GM12878 (cell line): ENCODE measurements around the gene PHYHIPL. TPM values are rescaled to one million over a fixed set of nuclear protein-coding genes. Genes with fewer than 3 reads are reported as not detected.
A peak's percentile ranks its signal among the peaks of the same experiment; 100 is the strongest.

Source experiments
- ATAC-seq: fragments of 200-7000 bp; cut with Tn5 transposase; 3 replicates; pipeline ENCODE4 v1.9.1; 2020; ENCODE audit warnings: mild to moderate bottlenecking, moderate library complexity
- BruUV-seq: library from RNA; stranded (reverse); fragments of 400-500 nt; replicated peaks from 2 replicates; lab custom pipeline; 2021; lab: Mats Ljungman, UMichigan
- CTCF ChIA-PET: fragments of 300-600 bp; sonication (Branson Sonifier 250); formaldehyde crosslinking; extraction: SDS; loops from one replicate; lab custom pipeline; 2021; ENCODE audit warnings: inconsistent platforms; lab: Yijun Ruan, JAX
- POLR2A ChIA-PET: fragments of 350-600 bp; formaldehyde crosslinking; extraction: SDS; loops from one replicate; lab custom pipeline; 2021; ENCODE audit warnings: inconsistent platforms; lab: Charles Lee
- RAD21 ChIA-PET: fragments of 300-600 bp; sonication (Branson Sonifier 250); formaldehyde crosslinking; loops from one replicate; lab custom pipeline; 2023; ENCODE audit warnings: antibody characterized with exemption; ENCODE audit not compliant: unreplicated experiment; lab: Charles Lee
- SMC1A ChIA-PET: fragments of 300-600 bp; sonication (Branson Sonifier 250); formaldehyde crosslinking; loops from one replicate; lab custom pipeline; 2023; ENCODE audit not compliant: unreplicated experiment, uncharacterized antibody; lab: Charles Lee
- DNase-seq: peaks from one replicate; pipeline ENCODE4 v3.0.0-alpha.2; 2011; ENCODE audit warnings: low read depth, low spot score
- FAIRE-seq: peaks from 3 replicates; lab custom pipeline; 2011; peaks lifted over from hg19 to GRCh38; lab: Jason Lieb, UNC
- H2AFZ ChIP-seq: 2 replicates; pipeline ENCODE4 v1.6.0; 2011; ENCODE audit warnings: low read depth, low read length, control low read depth; ENCODE audit not compliant: control insufficient read depth
- H3K27ac ChIP-seq: 2 replicates; pipeline ENCODE4 v1.5.1; 2011; ENCODE audit warnings: control low read depth; ENCODE audit not compliant: control insufficient read depth, insufficient read depth
- H3K27me3 ChIP-seq, 2 experiments: replicated peaks in 1 of 2; 2 replicates each; pipeline versions ENCODE4 v1.6.0 to v1.6.1; 2011; ENCODE audit warnings: low read length in 1 of 2; ENCODE audit not compliant: control insufficient read depth in 2 of 2, insufficient read depth in 2 of 2
- H3K36me3 ChIP-seq, 2 experiments: 2 replicates each; pipeline ENCODE4 v1.5.1; 2011; ENCODE audit warnings: low read length in 1 of 2; ENCODE audit not compliant: control insufficient read depth in 2 of 2, insufficient read depth in 2 of 2
- H3K4me1 ChIP-seq: 2 replicates; pipeline ENCODE4 v1.6.1; 2011; ENCODE audit warnings: mild to moderate bottlenecking, low read length, moderate library complexity, mixed read lengths; ENCODE audit not compliant: control insufficient read depth, insufficient read depth
- H3K4me2 ChIP-seq: 2 replicates; pipeline ENCODE4 v1.6.0; 2011; ENCODE audit warnings: control low read depth; ENCODE audit not compliant: control insufficient read depth, insufficient read depth
- H3K4me3 ChIP-seq: fragments of 200-600 bp; sonication (generic); 2 replicates; pipeline ENCODE4 v1.5.1; 2016
- H3K79me2 ChIP-seq: 2 replicates; pipeline ENCODE4 v1.6.0; 2011; ENCODE audit warnings: low read length; ENCODE audit not compliant: control insufficient read depth, insufficient read depth
- H3K9ac ChIP-seq: 2 replicates; pipeline ENCODE4 v1.8.0; 2011; ENCODE audit warnings: low read length, control low read depth, mixed read lengths; ENCODE audit not compliant: control insufficient read depth, insufficient read depth
- H3K9me3 ChIP-seq: replicated peaks from 3 replicates; pipeline ENCODE4 v1.5.1; 2011; ENCODE audit warnings: mild to moderate bottlenecking, low read length; ENCODE audit not compliant: control insufficient read depth, insufficient read depth
- H4K20me1 ChIP-seq: 2 replicates; pipeline ENCODE4 v1.6.0; 2011; ENCODE audit not compliant: control insufficient read depth, insufficient read depth
- BCL11A ChIP-seq: IDR thresholded peaks from 2 replicates; pipeline ENCODE4 v1.6.1; 2011; ENCODE audit warnings: low read depth, low read length
- BRCA1 ChIP-seq: IDR thresholded peaks from 2 replicates; pipeline ENCODE4 v1.6.1; 2011; ENCODE audit warnings: low read depth, low read length, improper control_type of control experiment
- GABPA ChIP-seq: IDR thresholded peaks from 2 replicates; pipeline ENCODE4 v1.6.1; 2014; ENCODE audit warnings: antibody characterized with exemption, low read depth, mild to moderate bottlenecking, inconsistent platforms
- HDAC6 ChIP-seq: fragments of 200-600 bp; sonication (generic); IDR thresholded peaks from one replicate; pipeline ENCODE4 v1.8.0; 2017; ENCODE audit warnings: antibody characterized with exemption; ENCODE audit not compliant: unreplicated experiment
- MTA2 ChIP-seq: fragments of 450-650 bp; IDR thresholded peaks from 2 replicates; pipeline ENCODE4 v1.6.1; 2016; ENCODE audit warnings: low read depth, mild to moderate bottlenecking, moderate library complexity
- NR2F1 ChIP-seq: fragments of 450-650 bp; conservative IDR thresholded peaks from 2 replicates; pipeline ENCODE4 v1.6.1; 2017; ENCODE audit warnings: mild to moderate bottlenecking
- RAD51 ChIP-seq: fragments of 450-650 bp; IDR thresholded peaks from 2 replicates; pipeline ENCODE4 v1.6.1; 2016; ENCODE audit warnings: moderate library complexity, mild to moderate bottlenecking, inconsistent platforms
- RBBP5 ChIP-seq: fragments of 200-600 bp; sonication (generic); conservative IDR thresholded peaks from 2 replicates; pipeline ENCODE4 v1.6.1; 2016
- SIX5 ChIP-seq: IDR thresholded peaks from 2 replicates; pipeline ENCODE4 v1.6.1; 2011; ENCODE audit warnings: mild to moderate bottlenecking, low read depth, low read length, moderate library complexity; ENCODE audit not compliant: severe bottlenecking
- ZNF274 ChIP-seq: IDR thresholded peaks from one replicate; pipeline ENCODE4 v1.8.0; 2011; ENCODE audit not compliant: insufficient read length, insufficient read depth
- WGBS: methylation state at CpG from one replicate; pipeline ENCODE4 v1.1.6; 2016; ENCODE audit warnings: low lambda C conversion rate; ENCODE audit not compliant: insufficient replicate concordance, insufficient coverage; ENCODE audit errors: missing lambda C conversion rate; 5-methylcytosine and 5-hydroxymethylcytosine counted together
- in situ Hi-C: fragments of 300-500 bp; cut with MboI; formaldehyde crosslinking; loops from 9 replicates; pipeline ENCODE4 v1.14.3; 2018; ENCODE audit warnings: mixed read lengths
- intact Hi-C: fragments of 100-400 bp; cut with micrococcal nuclease; formaldehyde crosslinking; loops from one replicate; pipeline ENCODE4 v1.14.2; 2022; ENCODE audit not compliant: unreplicated experiment
- polyA plus RNA-seq, 11 experiments: library from polyadenylated mRNA; depleted of rRNA in 4 of 11; unstranded in 6 of 11; stranded (reverse) in 5 of 11; fragments of >200 nt; fragmentation: Nextera tagmentation in 4 of 11; fragmentation: Illumina TruSeq in 1 of 11; extraction: Ambion mirVana in 4 of 11; extraction: Trizol in 1 of 11; gene quantifications; 1 replicate in 1 of 11; 2 replicates in 10 of 11; pipeline versions ENCODE4 v1.2.1 to v1.2.3, GENCODE V29; 2011 to 2016; ENCODE audit warnings: inconsistent platforms in 2 of 11, missing spikeins in 2 of 11, low read depth in 1 of 11
- total RNA-seq, 4 experiments: library from RNA; depleted of rRNA in 3 of 4; stranded (reverse); fragments of >200 nt in 3 of 4; fragmentation: Illumina TruSeq in 1 of 4; extraction: Trizol in 1 of 4; gene quantifications; 2 replicates each; pipeline versions ENCODE4 v1.2.1 to v1.2.3, GENCODE V29; 2013 to 2021
- TF ChIP-seq, protein P1 (sequence below): IDR thresholded peaks from 2 replicates; pipeline ENCODE4 v1.6.1; 2012; ENCODE audit warnings: low read depth, low read length, improper control_type of control experiment
- TF ChIP-seq, protein P2 (sequence below): IDR thresholded peaks from 2 replicates; pipeline ENCODE4 v1.6.1; 2011; ENCODE audit warnings: low read depth, low read length, improper control_type of control experiment, borderline replicate concordance
- TF ChIP-seq, protein P3 (sequence below): IDR thresholded peaks from 2 replicates; pipeline ENCODE4 v1.6.1; 2012; ENCODE audit warnings: low read depth, low read length, improper control_type of control experiment
- TF ChIP-seq, protein P4 (sequence below): IDR thresholded peaks from 2 replicates; pipeline ENCODE4 v1.6.1; 2011; ENCODE audit warnings: mild to moderate bottlenecking, low read depth, low read length, moderate library complexity; ENCODE audit not compliant: insufficient replicate concordance

PHYHIPL gene
- total and polyA plus RNA-seq, 10 of the 15 experiments (the other 5 are each of a cell fraction or from before 2014, with no cell fraction given) = 0.06 to 0.40 (median 0.18) TPM; not detected in 2

DNA sequence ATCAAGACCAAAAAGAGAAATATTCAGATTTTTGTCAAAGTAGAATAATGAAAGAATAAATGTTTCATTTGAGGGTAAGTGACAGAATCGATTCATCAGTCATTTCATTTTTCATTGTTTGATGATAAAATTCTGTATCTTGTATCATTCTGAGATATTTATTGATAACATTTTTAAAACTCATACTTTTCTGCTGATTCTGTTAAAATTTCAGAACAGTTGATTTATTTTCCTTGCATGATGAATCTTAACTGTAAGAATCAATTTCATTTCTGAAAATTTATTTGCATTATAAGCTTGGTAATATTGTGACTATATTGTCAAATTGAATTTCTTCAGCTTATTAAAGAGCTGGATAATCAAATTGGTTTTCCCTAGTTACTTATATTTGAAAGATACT, 13.9 kb downstream of the PHYHIPL start:
- H3K9ac ChIP-seq = no peak overlapping the region
- H3K4me1 ChIP-seq = no peaks in the 10 kb centered on the region
- H3K4me3 ChIP-seq = no peak overlapping the region
- FAIRE-seq (peak; percentile 13), ATAC-seq (no peak), DNase-seq (no peak)
- H3K36me3 ChIP-seq = no peaks in the 10 kb centered on the region
- in situ Hi-C loops (no loop called here), intact Hi-C loops (no loop called here)
- POLR2A ChIA-PET = interaction anchor here (0.6 to 0.9 kb wide), 2 partner anchors 108 to 195 kb away, joined by 3 read pairs; no protein-coding TSS in a partner anchor
- 7% methylated on average over 1 of the region's 1 CpG for WGBS
- no peaks in the 10 kb centered on the region for H3K79me2 ChIP-seq
- no peak overlapping the region for H2AFZ ChIP-seq
- no peaks in the 10 kb centered on the region for H4K20me1 ChIP-seq
- no TSS peak for BruUV-seq
- no peaks in the 10 kb centered on the region for H3K9me3 ChIP-seq
- no peak overlapping the region for H3K4me2 ChIP-seq
- TF ChIP-seq, protein P1, sequence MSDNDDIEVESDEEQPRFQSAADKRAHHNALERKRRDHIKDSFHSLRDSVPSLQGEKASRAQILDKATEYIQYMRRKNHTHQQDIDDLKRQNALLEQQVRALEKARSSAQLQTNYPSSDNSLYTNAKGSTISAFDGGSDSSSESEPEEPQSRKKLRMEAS = no peak
- no peak for TF ChIP-seq BCL11A
- TF ChIP-seq, protein P2, sequence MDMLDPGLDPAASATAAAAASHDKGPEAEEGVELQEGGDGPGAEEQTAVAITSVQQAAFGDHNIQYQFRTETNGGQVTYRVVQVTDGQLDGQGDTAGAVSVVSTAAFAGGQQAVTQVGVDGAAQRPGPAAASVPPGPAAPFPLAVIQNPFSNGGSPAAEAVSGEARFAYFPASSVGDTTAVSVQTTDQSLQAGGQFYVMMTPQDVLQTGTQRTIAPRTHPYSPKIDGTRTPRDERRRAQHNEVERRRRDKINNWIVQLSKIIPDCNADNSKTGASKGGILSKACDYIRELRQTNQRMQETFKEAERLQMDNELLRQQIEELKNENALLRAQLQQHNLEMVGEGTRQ = no peak
- TF ChIP-seq ZNF274 = no peak
- TF ChIP-seq NR2F1 = no peak
- TF ChIP-seq BRCA1 = no peak
- TF ChIP-seq, protein P3, sequence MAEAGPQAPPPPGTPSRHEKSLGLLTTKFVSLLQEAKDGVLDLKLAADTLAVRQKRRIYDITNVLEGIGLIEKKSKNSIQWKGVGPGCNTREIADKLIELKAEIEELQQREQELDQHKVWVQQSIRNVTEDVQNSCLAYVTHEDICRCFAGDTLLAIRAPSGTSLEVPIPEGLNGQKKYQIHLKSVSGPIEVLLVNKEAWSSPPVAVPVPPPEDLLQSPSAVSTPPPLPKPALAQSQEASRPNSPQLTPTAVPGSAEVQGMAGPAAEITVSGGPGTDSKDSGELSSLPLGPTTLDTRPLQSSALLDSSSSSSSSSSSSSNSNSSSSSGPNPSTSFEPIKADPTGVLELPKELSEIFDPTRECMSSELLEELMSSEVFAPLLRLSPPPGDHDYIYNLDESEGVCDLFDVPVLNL = no peak
- no peak for TF ChIP-seq GABPA
- TF ChIP-seq MTA2 = no peak
- no peak for TF ChIP-seq RBBP5
- no peak for TF ChIP-seq HDAC6
- TF ChIP-seq SIX5 = no peak
- TF ChIP-seq, protein P4, sequence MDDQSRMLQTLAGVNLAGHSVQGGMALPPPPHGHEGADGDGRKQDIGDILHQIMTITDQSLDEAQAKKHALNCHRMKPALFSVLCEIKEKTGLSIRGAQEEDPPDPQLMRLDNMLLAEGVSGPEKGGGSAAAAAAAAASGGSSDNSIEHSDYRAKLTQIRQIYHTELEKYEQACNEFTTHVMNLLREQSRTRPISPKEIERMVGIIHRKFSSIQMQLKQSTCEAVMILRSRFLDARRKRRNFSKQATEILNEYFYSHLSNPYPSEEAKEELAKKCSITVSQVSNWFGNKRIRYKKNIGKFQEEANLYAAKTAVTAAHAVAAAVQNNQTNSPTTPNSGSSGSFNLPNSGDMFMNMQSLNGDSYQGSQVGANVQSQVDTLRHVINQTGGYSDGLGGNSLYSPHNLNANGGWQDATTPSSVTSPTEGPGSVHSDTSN = no peak
- TF ChIP-seq RAD51 = no peak
- H3K27me3 ChIP-seq = no peaks in the 10 kb centered on the region
- CTCF ChIA-PET = interaction anchor here (0.8 to 1.5 kb wide), 4 partner anchors 8 to 236 kb away, joined by 3 to 4 read pairs (median 3); no protein-coding TSS in a partner anchor
- H3K27ac ChIP-seq = no peak overlapping the region
- SMC1A ChIA-PET = interaction anchor here (0.7 to 1.4 kb wide), 11 partner anchors 8 to 332 kb away, joined by 3 to 5 read pairs (median 3); no protein-coding TSS in a partner anchor
- RAD21 ChIA-PET = interaction anchor here (1.0 to 2.3 kb wide), 6 partner anchors 47 to 238 kb away, joined by 3 to 9 read pairs (median 4); no protein-coding TSS in a partner anchor
